ENCODE measurements around the gene ERI3.

Gene ERI3

DNA sequence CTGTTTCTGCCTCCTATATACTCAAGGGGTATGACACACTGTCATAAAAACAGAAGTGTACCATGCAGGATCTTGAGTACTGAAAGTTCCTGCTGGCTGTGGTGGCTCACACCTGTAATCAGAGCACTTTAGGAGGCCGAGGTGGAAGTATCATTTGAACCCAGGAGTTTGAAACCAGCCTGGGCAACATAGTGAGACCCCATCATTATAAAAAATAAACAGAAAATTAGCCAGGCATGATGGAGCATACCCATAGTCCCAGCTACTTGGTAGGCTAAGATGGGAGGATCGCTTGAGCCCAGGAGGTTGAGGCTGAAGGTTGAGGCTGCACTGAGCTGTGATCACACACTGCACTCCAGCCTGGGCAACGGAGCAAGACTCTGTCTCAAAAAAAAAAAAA is 20.1 kb downstream of the ERI3 start:
- TF ChIP-seq, protein P1, sequence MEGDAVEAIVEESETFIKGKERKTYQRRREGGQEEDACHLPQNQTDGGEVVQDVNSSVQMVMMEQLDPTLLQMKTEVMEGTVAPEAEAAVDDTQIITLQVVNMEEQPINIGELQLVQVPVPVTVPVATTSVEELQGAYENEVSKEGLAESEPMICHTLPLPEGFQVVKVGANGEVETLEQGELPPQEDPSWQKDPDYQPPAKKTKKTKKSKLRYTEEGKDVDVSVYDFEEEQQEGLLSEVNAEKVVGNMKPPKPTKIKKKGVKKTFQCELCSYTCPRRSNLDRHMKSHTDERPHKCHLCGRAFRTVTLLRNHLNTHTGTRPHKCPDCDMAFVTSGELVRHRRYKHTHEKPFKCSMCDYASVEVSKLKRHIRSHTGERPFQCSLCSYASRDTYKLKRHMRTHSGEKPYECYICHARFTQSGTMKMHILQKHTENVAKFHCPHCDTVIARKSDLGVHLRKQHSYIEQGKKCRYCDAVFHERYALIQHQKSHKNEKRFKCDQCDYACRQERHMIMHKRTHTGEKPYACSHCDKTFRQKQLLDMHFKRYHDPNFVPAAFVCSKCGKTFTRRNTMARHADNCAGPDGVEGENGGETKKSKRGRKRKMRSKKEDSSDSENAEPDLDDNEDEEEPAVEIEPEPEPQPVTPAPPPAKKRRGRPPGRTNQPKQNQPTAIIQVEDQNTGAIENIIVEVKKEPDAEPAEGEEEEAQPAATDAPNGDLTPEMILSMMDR (IDR thresholded peaks at IDR 0.05; ENCODE audit: low read depth, low read length): no peak
- no peak overlapping the region for H3K4me3 ChIP-seq (ENCODE audit: low read depth, low read length)

DNA sequence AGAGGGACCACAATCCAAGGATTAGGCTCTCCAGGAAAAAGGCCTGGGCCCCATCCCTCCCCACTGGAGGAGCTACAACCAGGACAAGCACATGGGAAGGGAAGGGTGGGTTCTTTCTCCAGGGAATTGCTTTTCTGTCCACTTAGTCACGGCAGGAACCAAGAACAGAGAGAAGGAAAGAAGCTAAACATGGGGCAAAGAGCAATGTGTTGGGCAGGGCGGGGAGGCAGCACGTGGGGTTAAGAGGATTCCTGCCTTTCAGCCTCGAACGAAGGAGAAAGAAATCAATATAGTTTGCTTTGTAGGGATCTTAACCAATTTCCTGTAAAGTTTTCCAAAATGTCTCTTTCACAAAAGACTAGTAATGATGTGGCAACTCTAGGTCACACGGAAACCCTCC is 21.7 kb downstream of the ERI3 start:
- TF ChIP-seq, protein P1 (IDR thresholded peaks at IDR 0.05; ENCODE audit: low read depth, low read length): no peak
- H3K4me3 ChIP-seq (ENCODE audit: low read depth, low read length): no peak overlapping the region

DNA sequence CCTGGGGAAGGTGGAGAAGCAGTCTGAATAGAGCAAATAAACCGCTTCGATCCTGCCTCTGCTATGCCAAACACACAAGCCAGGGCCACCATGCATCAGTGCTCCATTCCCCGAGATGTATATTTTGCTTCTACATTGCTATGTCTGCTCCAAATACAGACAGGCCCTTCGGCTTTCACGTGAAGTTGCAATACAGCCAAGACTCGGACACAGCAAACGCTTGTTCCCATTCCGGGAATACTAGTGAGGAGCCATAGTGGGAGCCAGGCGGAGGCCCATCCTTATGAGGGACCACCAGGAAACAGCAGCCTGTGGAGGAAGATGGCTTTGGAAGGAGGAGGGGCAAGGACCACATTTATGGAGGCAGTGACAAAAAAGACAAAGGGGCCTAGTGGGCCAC is 22.6 kb downstream of the ERI3 start:
- TF ChIP-seq, protein P1 (IDR thresholded peaks at IDR 0.05; ENCODE audit: low read depth, low read length): no peak

DNA sequence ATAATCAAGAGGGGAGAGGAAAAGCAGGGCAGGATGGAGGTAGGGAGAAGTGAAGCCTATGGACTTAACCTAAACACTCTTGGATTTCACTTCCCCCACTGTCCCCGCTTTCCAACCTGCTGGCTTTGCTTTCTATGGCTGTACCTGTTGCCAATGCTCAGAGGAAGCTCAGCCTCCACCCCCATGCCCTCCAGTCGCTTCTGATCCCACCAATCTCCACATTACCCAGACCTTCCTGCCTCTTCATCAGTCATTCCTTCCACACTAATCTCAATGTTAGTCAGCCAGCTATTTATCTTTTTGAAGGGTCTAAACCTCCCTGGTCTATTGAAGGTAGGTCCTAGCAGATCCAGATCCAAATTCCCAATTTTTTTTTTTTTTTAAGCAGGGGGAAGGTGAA is 24.1 kb downstream of the ERI3 start:
- no peak overlapping the region for H3K4me3 ChIP-seq (ENCODE audit: low read depth, low read length)
- TF ChIP-seq, protein P1 (IDR thresholded peaks at IDR 0.05; ENCODE audit: low read depth, low read length): no peak

More for the DNA sequence above, 22.6 kb downstream of the ERI3 start:
- H3K4me3 ChIP-seq (ENCODE audit: low read depth, low read length): no peak overlapping the region

DNA sequence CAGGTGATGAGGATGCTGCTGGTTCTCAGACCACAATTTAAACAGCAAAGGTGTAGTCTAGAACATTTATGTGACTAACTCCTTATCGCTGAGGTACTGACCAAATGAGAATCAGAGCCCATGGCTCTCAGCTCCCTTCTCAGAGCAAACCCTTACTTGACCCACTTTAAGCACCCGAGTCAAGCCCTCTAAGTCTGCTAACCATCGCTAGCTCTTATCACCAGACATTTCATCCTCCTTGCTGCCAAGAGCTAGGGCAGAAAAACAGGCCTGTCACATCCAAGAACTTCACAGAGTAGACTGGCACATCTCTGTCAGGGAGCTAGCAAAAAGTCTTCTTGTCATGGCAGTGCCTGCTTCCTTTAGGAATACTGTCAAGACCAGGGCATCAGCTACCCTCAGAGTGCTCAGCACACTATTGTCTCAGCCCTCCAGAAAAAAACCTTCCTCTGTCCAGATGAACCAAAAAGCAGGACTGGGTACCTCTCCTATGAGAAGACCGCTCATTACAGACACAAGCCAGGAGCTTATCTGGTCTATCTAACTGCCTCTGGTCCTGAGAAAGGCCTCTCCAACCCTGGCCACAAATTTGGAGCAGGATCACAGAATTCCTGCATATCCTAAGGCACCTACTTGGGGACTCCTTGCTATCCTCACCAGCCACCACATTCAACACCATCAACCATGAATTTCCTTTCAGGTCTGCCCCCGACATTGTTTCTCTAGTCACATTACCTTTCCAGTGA is 26.2 kb downstream of the ERI3 start:
- H3K4me3 ChIP-seq (ENCODE audit: low read depth, low read length): no peak overlapping the region
- TF ChIP-seq, protein P1 (IDR thresholded peaks at IDR 0.05; ENCODE audit: low read depth, low read length): no peak

DNA sequence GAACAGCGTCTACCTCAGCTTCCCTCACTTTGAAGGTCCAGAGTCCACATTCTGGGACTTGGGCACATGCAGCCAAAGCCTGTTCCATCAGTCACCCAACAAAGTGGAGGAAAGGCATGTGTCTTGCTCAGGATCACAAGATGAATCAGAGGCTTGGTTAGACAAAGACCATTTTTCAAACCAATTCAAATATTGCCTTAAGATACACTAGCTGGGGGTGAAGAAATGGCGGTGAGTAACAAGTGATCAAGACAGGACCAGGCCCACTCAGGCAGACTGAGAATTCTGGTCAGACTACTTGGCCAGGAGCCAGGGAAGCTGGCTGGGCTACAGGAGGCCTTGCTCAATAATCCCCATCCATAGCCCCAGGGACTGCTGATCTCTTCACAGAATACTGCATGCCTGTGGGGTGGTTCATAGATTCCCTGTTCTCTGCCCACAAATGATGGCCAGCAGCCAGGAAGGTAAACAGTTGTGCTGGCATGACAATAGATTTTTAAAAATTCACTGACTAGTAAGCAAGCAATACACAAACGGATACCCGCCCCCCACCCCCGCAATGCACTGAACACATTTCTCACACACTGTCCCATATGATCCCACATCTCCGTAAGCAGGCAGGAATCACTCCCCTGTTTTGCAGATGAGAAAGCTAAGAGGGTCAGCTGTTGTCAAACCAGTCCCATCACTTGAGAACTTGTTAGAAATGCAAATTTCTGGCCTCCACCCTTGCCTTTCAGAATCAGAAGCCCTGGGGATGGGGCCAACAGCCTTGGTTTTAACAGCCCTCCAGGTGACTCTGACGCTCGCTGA is 27.2 kb downstream of the ERI3 start:
- TF ChIP-seq, protein P1 (IDR thresholded peaks at IDR 0.05; ENCODE audit: low read depth, low read length): no peak

More for the DNA sequence above, 27.2 kb downstream of the ERI3 start:
- no peak overlapping the region for H3K4me3 ChIP-seq (ENCODE audit: low read depth, low read length)
